Breast epithelium (tissue), 4 donors: ENCODE data around the gene METTL16. TPM values are rescaled to one million over a fixed set of nuclear protein-coding genes. Genes with fewer than 3 reads are reported as not detected.

ENCODE experiments used
- DNase-seq, 2 donors: peaks; one replicate each; pipeline ENCODE4 v3.0.0-alpha.2; 2019; ENCODE audit warnings: low spot score in 2 of 2
- H3K27ac ChIP-seq, 2 donors: fragments of 200-600 bp; sonication (generic) in 1 of 2; one replicate each; pipeline ENCODE4 v1.5.1; 2016 to 2019; ENCODE audit warnings: mild to moderate bottlenecking in 1 of 2
- H3K27me3 ChIP-seq, 2 donors: fragments of 200-600 bp; sonication (generic) in 1 of 2; one replicate each; pipeline versions ENCODE4 v1.5.1 to v1.6.0; 2017 to 2019; ENCODE audit warnings: control low read depth in 1 of 2, mild to moderate bottlenecking in 1 of 2
- H3K36me3 ChIP-seq: fragments of 200-600 bp; one replicate; pipeline ENCODE4 v1.5.1; 2019
- H3K4me1 ChIP-seq, 2 donors: fragments of 200-600 bp; sonication (generic); one replicate each; pipeline ENCODE4 v1.5.1; 2016 to 2019; ENCODE audit warnings: control low read depth in 1 of 2
- H3K4me3 ChIP-seq, 3 donors: fragments of 200-600 bp; sonication (generic); 1 replicate in 2 of 3; 2 replicates in 1 of 3; pipeline ENCODE4 v1.5.1; 2016 to 2019; ENCODE audit warnings: mild to moderate bottlenecking in 3 of 3, moderate library complexity in 2 of 3
- H3K9me3 ChIP-seq, 2 donors: fragments of 200-600 bp; sonication (generic) in 1 of 2; one replicate each; pipeline ENCODE4 v1.5.1; 2016 to 2019; ENCODE audit warnings: control low read depth in 1 of 2
- POLR2A ChIP-seq: fragments of 450-650 bp; IDR thresholded peaks from one replicate; pipeline ENCODE4 v1.6.1; 2016; ENCODE audit warnings: antibody characterized with exemption, mild to moderate bottlenecking, moderate library complexity
- POLR2AphosphoS5 ChIP-seq, 3 donors: sonication (generic); formaldehyde crosslinking; IDR thresholded peaks; one replicate each; pipeline ENCODE4 v1.6.1; 2017; ENCODE audit warnings: antibody characterized with exemption in 3 of 3
- intact Hi-C: fragments of 100-400 bp; cut with DNase I; formaldehyde crosslinking; loops from one replicate; pipeline ENCODE4 v1.15.1; 2023; ENCODE audit warnings: low total_unique reads
- total RNA-seq, 3 donors: library from RNA; depleted of rRNA; stranded (reverse); fragments of >200 nt; gene quantifications; one replicate each; pipeline ENCODE4 v1.1.0, GENCODE V29; 2016
- TF ChIP-seq, protein P1 (sequence below), 3 donors: fragments of 450-650 bp; IDR thresholded peaks; one replicate each; pipeline ENCODE4 v1.5.1; 2016 to 2017; ENCODE audit warnings: antibody characterized with exemption in 3 of 3, mild to moderate bottlenecking in 3 of 3, moderate library complexity in 3 of 3

METTL16 gene
- total RNA-seq, 3 donors from 2014 or later = 25.6 to 46.4 (median 26.9) TPM

DNA sequence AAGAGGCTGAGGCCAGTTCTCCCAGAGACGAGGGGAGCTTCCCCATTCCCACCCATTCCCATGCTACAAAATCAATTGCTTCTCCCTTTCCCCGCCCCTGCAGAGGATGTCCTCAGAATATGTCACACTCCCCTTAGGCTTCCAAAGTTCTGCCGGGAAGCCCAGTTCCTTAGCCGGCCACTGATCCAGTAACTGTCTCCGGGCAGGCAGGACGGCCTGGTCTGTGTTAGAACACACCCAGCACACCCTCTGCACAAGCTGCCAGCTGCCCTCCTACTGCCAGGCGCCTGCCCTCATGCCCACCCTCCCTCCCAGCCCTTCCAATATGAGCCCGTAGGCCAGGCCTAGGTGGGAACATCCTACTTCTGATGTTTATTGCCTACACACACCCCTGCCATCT, 143.3 kb downstream of the METTL16 start:
- H3K27me3 ChIP-seq = no peaks in the 10 kb centered on the region
- H3K27ac ChIP-seq = no peak overlapping the region
- DNase-seq = no peak
- H3K36me3 ChIP-seq = no peaks in the 10 kb centered on the region
- no peaks in the 10 kb centered on the region for H3K9me3 ChIP-seq
- no peak overlapping the region for H3K4me3 ChIP-seq
- TF ChIP-seq, protein P1, sequence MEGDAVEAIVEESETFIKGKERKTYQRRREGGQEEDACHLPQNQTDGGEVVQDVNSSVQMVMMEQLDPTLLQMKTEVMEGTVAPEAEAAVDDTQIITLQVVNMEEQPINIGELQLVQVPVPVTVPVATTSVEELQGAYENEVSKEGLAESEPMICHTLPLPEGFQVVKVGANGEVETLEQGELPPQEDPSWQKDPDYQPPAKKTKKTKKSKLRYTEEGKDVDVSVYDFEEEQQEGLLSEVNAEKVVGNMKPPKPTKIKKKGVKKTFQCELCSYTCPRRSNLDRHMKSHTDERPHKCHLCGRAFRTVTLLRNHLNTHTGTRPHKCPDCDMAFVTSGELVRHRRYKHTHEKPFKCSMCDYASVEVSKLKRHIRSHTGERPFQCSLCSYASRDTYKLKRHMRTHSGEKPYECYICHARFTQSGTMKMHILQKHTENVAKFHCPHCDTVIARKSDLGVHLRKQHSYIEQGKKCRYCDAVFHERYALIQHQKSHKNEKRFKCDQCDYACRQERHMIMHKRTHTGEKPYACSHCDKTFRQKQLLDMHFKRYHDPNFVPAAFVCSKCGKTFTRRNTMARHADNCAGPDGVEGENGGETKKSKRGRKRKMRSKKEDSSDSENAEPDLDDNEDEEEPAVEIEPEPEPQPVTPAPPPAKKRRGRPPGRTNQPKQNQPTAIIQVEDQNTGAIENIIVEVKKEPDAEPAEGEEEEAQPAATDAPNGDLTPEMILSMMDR (IDR thresholded peaks at IDR 0.05) = no peak
- TF ChIP-seq POLR2AphosphoS5 (IDR thresholded peaks at IDR 0.05) (no peak), POLR2A (no peak)
- peaks cover 0 to 1% of the 10 kb centered on the region in 2 donors for H3K4me1 ChIP-seq
- intact Hi-C loops = no loop called here

DNA sequence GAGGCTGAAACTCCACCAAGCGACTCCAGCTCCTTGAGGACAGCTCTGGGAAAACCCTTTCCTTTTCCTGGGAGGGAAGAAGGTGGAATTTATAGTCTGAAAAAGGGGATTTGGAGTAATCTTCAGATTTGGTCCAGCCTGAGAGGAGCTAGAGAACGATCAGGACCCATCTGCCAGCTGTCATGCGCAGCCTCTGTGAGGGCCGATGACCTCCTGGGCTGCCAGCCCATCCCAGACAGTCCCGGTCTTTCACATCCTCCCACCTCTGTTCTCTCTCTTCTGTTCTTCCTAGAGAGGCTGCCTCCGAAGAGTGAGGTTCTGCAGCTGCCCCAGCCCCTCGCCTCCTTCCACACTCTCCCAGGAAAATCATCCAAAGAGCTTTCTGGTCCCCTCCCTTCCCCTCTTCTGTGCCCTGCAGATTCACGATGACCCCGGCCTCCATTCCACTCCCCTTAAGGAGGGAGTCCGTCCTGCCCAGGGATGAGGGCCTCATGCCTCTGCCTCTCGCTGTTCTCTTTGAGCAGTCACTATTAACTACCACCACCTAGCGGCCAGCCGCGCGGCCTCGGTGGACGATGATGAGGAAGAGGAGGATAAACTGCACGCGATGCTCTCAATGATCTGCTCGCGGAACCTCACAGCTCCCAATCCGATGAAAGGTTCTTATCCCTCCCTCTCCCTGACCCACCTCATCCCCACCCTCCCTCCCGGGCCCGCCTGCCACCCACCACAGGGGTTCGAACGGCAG, 144.8 kb downstream of the METTL16 start:
- intact Hi-C loops = no loop called here
- H3K36me3 ChIP-seq = no peaks in the 10 kb centered on the region
- no peak overlapping the region for H3K27ac ChIP-seq

More for the DNA sequence above, 144.8 kb downstream of the METTL16 start:
- Histone ChIP-seq H3K4me3 (no peak overlapping the region), H3K9me3 (no peaks in the 10 kb centered on the region), H3K27me3 (no peaks in the 10 kb centered on the region), H3K4me1 (no peaks in the 10 kb centered on the region)
- DNase-seq = no peak
- TF ChIP-seq POLR2AphosphoS5 (IDR thresholded peaks at IDR 0.05) = no peak

Other genes with a start within 250 kb of the METTL16 start
- gene SMG6, start 208.1 kb downstream of the METTL16 start, total RNA-seq = 10 to 100 TPM; 24.9 to 29.3 (median 29.0) TPM
- gene SRR, start 207.9 kb downstream of the METTL16 start, total RNA-seq = 10 to 100 TPM in 2 of 3 donors, 1 to 10 TPM in 1; 9.7 to 13.3 (median 10.2) TPM
- gene TSR1, start 175.4 kb downstream of the METTL16 start, total RNA-seq = 10 to 100 TPM; 28.8 to 43.6 (median 43.0) TPM
- gene SGSM2, start 174.4 kb downstream of the METTL16 start, total RNA-seq = 100 to 1,000 TPM in 1 of 3 donors, 10 to 100 TPM in 2; 27.8 to 125 (median 85.5) TPM
- gene MNT, start 110.8 kb downstream of the METTL16 start, total RNA-seq = 10 to 100 TPM in 1 of 3 donors, 1 to 10 TPM in 2; 7.7 to 10.2 (median 8.8) TPM
- 100 to 1,000 TPM in 2 of 3 donors, 10 to 100 TPM in 1; 99.5 to 134 (median 119) TPM for gene PAFAH1B1, start 81.8 kb upstream of the METTL16 start, total RNA-seq
- gene CLUH, start 199.9 kb upstream of the METTL16 start, total RNA-seq = 10 to 100 TPM; 37.6 to 77.7 (median 50.6) TPM
- under 1 TPM in 1 of 3 donors, not detected in 2; 0.33 TPM for gene CCDC92B, start 237.8 kb upstream of the METTL16 start, total RNA-seq